ENCODE data around the gene DYNC2LI1. TPM values are rescaled to one million over a fixed set of nuclear protein-coding genes. Genes with fewer than 3 reads are reported as not detected.

The DYNC2LI1 gene
- polyA plus RNA-seq, 1 experiment, result 23.3 TPM

DNA sequence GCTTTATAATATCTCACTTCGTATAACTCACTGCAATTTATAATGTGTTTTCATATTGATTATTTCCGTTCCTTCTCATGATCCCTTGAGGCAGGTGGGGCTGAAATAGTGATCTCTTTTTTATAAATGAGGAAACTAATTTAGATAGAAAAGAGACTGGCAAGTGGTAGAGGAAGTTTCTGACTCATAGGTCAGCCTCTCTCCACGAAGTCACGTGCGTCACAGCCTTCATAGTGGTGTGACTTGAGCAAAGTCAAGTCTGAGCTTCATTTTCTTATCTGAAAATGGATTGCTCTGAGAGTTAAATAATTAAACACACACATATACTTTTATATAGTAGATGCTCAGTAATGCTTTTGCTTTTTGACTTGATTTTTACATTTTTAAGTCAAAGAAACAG is 44.9 kb downstream of the DYNC2LI1 start:
- Histone ChIP-seq H3K4me3 (ENCODE audit: low read depth, low read length) (no peak overlapping the region), H3K9me3 (ENCODE audit: control insufficient read depth, insufficient read depth, low read length) (no peaks in the 10 kb centered on the region), H3K27ac (ENCODE audit: low read depth, low read length) (no peak overlapping the region), H3K27me3 (ENCODE audit: control insufficient read depth, insufficient read depth, low read length) (peaks cover 16% of the 10 kb centered on the region)
- TF ChIP-seq, protein P1, sequence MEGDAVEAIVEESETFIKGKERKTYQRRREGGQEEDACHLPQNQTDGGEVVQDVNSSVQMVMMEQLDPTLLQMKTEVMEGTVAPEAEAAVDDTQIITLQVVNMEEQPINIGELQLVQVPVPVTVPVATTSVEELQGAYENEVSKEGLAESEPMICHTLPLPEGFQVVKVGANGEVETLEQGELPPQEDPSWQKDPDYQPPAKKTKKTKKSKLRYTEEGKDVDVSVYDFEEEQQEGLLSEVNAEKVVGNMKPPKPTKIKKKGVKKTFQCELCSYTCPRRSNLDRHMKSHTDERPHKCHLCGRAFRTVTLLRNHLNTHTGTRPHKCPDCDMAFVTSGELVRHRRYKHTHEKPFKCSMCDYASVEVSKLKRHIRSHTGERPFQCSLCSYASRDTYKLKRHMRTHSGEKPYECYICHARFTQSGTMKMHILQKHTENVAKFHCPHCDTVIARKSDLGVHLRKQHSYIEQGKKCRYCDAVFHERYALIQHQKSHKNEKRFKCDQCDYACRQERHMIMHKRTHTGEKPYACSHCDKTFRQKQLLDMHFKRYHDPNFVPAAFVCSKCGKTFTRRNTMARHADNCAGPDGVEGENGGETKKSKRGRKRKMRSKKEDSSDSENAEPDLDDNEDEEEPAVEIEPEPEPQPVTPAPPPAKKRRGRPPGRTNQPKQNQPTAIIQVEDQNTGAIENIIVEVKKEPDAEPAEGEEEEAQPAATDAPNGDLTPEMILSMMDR (IDR thresholded peaks at IDR 0.05; ENCODE audit: low read depth, low read length), result no peak
- no peak for DNase-seq (ENCODE audit: low read depth, low spot score)
- CTCF ChIA-PET, result no interaction called here
- POLR2A ChIA-PET, result no interaction called here

DNA sequence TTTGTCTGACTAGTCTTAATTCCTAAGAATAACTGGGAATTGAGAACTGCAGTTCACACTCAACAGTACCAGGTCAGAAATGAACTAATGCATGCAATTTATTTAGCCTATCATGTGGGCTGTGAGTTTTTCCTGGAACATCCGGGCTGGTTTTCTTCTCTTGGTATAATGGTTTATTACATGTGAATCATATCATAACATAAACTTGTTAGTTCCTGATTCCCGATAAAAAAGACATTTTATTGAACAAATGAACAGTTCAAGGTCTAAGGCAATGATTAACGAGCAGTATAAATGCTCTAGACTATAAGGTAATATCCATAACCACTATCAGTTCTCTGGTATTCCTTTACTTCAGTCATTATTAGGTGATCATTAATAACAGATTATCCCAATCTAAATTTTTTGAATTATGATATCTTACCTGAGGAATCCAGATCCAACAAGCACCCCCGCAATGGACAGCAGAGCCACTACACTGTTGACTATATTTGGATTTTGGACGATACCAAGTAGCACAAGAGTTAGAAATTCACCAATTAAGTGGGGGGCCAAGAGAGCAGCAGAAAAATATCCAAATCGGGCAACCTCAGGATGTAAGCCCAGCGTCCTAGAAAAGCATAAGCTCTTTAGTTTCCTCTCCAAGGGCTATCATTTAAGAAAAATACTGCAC is 45.8 kb downstream of the DYNC2LI1 start:
- ChIA-PET CTCF (no interaction called here), POLR2A (no interaction called here)
- Histone ChIP-seq H3K9me3 (ENCODE audit: control insufficient read depth, insufficient read depth, low read length) (no peaks in the 10 kb centered on the region), H3K4me3 (ENCODE audit: low read depth, low read length) (no peak overlapping the region), H3K27me3 (ENCODE audit: control insufficient read depth, insufficient read depth, low read length) (peaks cover 21% of the 10 kb centered on the region), H3K27ac (ENCODE audit: low read depth, low read length) (no peak overlapping the region)
- TF ChIP-seq, protein P1 (IDR thresholded peaks at IDR 0.05; ENCODE audit: low read depth, low read length), result no peak
- DNase-seq (ENCODE audit: low read depth, low spot score), result no peak

DNA sequence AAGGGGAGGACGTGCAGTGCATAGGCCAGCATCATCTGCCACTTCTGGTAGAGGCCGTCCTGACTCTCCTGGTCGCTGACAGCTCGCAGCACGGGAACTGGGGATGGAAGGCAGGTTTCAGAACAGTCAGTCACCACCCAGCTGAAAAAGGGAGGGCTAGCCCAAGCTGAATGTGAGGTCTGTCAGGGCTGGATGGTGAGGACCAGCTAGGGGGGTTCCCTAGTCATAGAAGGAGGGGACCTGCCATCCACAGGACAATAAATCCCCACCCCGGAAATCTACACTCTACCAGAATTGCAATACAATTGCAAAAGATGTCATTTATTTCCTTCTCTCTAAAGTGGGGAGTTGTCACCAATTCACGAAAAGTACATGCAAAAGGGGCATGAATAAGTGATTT is 49.0 kb downstream of the DYNC2LI1 start:
- DNase-seq (ENCODE audit: low read depth, low spot score), result no peak
- TF ChIP-seq, protein P1 (IDR thresholded peaks at IDR 0.05; ENCODE audit: low read depth, low read length), result no peak
- Histone ChIP-seq H3K4me3 (ENCODE audit: low read depth, low read length) (no peak overlapping the region), H3K27ac (ENCODE audit: low read depth, low read length) (no peak overlapping the region), H3K9me3 (ENCODE audit: control insufficient read depth, insufficient read depth, low read length) (no peaks in the 10 kb centered on the region), H3K27me3 (ENCODE audit: control insufficient read depth, insufficient read depth, low read length) (peaks cover 33% of the 10 kb centered on the region)
- ChIA-PET CTCF (no interaction called here), POLR2A (no interaction called here)

DNA sequence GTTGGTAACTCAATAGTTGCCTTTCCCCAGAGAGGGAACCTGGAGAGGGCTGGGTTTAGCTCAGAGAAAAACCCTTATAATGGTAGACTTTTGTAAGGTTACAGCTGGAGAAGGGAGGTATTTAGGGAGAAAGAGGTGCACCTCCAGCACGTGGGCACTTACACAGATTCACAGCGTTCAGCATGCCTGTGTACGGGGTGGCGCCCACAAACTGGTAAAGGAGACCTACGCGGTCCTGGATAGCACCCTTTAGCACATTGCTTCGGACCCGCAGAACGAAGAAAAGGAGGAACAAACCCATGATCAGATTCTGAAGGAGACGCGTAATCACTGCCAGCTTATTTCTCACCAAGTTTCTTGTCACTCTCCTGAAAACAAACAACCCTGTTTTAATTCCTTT is 49.9 kb downstream of the DYNC2LI1 start:
- CTCF ChIA-PET, result no interaction called here
- no peaks in the 10 kb centered on the region for H3K9me3 ChIP-seq (ENCODE audit: control insufficient read depth, insufficient read depth, low read length)
- no peak overlapping the region for H3K4me3 ChIP-seq (ENCODE audit: low read depth, low read length)
- H3K27me3 ChIP-seq (ENCODE audit: control insufficient read depth, insufficient read depth, low read length), result peaks cover 33% of the 10 kb centered on the region
- POLR2A ChIA-PET, result no interaction called here
- no peak for DNase-seq (ENCODE audit: low read depth, low spot score)
- no peak overlapping the region for H3K27ac ChIP-seq (ENCODE audit: low read depth, low read length)
- TF ChIP-seq, protein P1 (IDR thresholded peaks at IDR 0.05; ENCODE audit: low read depth, low read length), result no peak

DNA sequence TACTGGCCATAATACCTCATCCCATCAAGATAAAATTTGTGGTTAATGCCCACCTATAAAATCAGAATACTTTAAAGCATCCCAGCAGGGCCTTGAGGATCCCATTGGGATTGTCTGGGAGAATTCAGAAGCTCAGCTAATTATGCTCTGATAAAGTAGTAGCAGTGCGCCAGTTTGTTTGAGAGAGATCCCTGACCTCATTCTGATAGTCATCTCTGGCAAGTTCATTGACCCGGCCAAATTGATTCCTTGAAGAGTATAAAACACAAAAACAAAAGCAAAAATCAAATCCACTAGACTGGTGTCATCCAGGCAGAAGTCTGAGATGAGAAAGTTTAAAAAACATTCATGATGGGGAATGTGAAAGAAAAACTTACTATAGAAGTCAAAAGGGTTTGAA is 50.7 kb downstream of the DYNC2LI1 start:
- H3K9me3 ChIP-seq (ENCODE audit: control insufficient read depth, insufficient read depth, low read length), result no peaks in the 10 kb centered on the region
- no peak overlapping the region for H3K27ac ChIP-seq (ENCODE audit: low read depth, low read length)
- CTCF ChIA-PET, result no interaction called here
- H3K27me3 ChIP-seq (ENCODE audit: control insufficient read depth, insufficient read depth, low read length), result peaks cover 33% of the 10 kb centered on the region
- no peak for DNase-seq (ENCODE audit: low read depth, low spot score)
- no peak overlapping the region for H3K4me3 ChIP-seq (ENCODE audit: low read depth, low read length)
- TF ChIP-seq, protein P1 (IDR thresholded peaks at IDR 0.05; ENCODE audit: low read depth, low read length), result no peak
- POLR2A ChIA-PET, result no interaction called here

Measured in AG04450 (cell line).